Endothelial cell of umbilical vein (primary cell): ENCODE measurements around the gene LMNTD1. TPM values are rescaled to one million over a fixed set of nuclear protein-coding genes. Genes with fewer than 3 reads are reported as not detected.

Source experiments
- BruUV-seq: library from RNA; stranded (reverse); fragments of 400-500 nt; replicated peaks from 2 replicates; lab custom pipeline; 2021; lab: Mats Ljungman, UMichigan
- CTCF ChIA-PET: fragments of 300-600, 350-600 bp; sonication (Branson Sonifier 250); formaldehyde crosslinking; loops from one replicate; lab custom pipeline; 2021; ENCODE audit warnings: antibody characterized with exemption, inconsistent platforms; lab: Charles Lee
- POLR2A ChIA-PET: fragments of 300-600, 350-600 bp; sonication (Branson Sonifier 250); formaldehyde crosslinking; loops from one replicate; lab custom pipeline; 2021; ENCODE audit warnings: antibody characterized with exemption, inconsistent platforms; lab: Charles Lee
- DNase-seq: peaks from one replicate; pipeline ENCODE4 v3.0.0-alpha.2; 2011; ENCODE audit warnings: low read depth, low spot score
- FAIRE-seq: peaks from 2 replicates; lab custom pipeline; 2011; peaks lifted over from hg19 to GRCh38; lab: Jason Lieb, UNC
- H2AFZ ChIP-seq: 2 replicates; pipeline ENCODE4 v1.6.0; 2012; ENCODE audit warnings: low read depth, low read length, control low read depth, inconsistent platforms
- H3K27ac ChIP-seq: 2 replicates; pipeline ENCODE4 v1.5.1; 2011; ENCODE audit warnings: low read depth, mild to moderate bottlenecking, control low read depth, low read length, moderate library complexity; ENCODE audit not compliant: insufficient read depth
- H3K27me3 ChIP-seq, 2 experiments: 2 replicates each; pipeline versions ENCODE4 v1.6.0 to v1.6.1; 2011; ENCODE audit warnings: low read length in 2 of 2, mixed read lengths in 1 of 2; ENCODE audit not compliant: control insufficient read depth in 2 of 2, insufficient read depth in 2 of 2
- H3K36me3 ChIP-seq, 2 experiments: 2 replicates in 1 of 2; 3 replicates in 1 of 2; pipeline ENCODE4 v1.5.1; 2011; ENCODE audit warnings: low read length in 2 of 2, mild to moderate bottlenecking in 1 of 2, moderate library complexity in 1 of 2; ENCODE audit not compliant: control insufficient read depth in 2 of 2, insufficient read depth in 2 of 2; ENCODE audit errors: extremely low read depth in 1 of 2
- H3K4me1 ChIP-seq: 3 replicates; pipeline ENCODE4 v1.5.1; 2011; ENCODE audit warnings: mild to moderate bottlenecking, low read length; ENCODE audit not compliant: control insufficient read depth, insufficient read depth; ENCODE audit errors: extremely low read depth
- H3K4me2 ChIP-seq: 2 replicates; pipeline ENCODE4 v1.6.1; 2011; ENCODE audit warnings: low read length, control low read depth, mixed read lengths; ENCODE audit not compliant: insufficient read depth
- H3K4me3 ChIP-seq, 3 experiments: fragments of 200-600 bp in 1 of 3; sonication (generic), shearing (Covaris generic) in 1 of 3; replicated peaks in 1 of 3; 2 replicates each; pipeline ENCODE4 v1.5.1; 2011 to 2016; ENCODE audit warnings: control low read depth in 3 of 3, low read length in 3 of 3, mild to moderate bottlenecking in 2 of 3, inconsistent platforms in 1 of 3, low read depth in 1 of 3, moderate library complexity in 1 of 3; ENCODE audit not compliant: insufficient read depth in 1 of 3
- H3K79me2 ChIP-seq: 2 replicates; pipeline ENCODE4 v1.6.0; 2012; ENCODE audit warnings: low read length, inconsistent platforms; ENCODE audit not compliant: control insufficient read depth, insufficient read depth
- H3K9ac ChIP-seq: replicated peaks from 2 replicates; pipeline ENCODE3; 2011; ENCODE audit warnings: low read length, control low read depth; ENCODE audit not compliant: insufficient read depth; ENCODE audit errors: extremely low read depth
- H3K9me1 ChIP-seq: replicated peaks from 3 replicates; pipeline ENCODE4 v1.6.0; 2011; ENCODE audit warnings: mild to moderate bottlenecking, low read length; ENCODE audit not compliant: control insufficient read depth, insufficient read depth; ENCODE audit errors: extremely low read depth
- H3K9me3 ChIP-seq: replicated peaks from 2 replicates; pipeline ENCODE4 v1.5.1; 2012; ENCODE audit warnings: low read length, inconsistent platforms; ENCODE audit not compliant: control insufficient read depth, insufficient read depth
- H4K20me1 ChIP-seq: replicated peaks from 2 replicates; pipeline ENCODE3; 2011; ENCODE audit warnings: mild to moderate bottlenecking, low read length; ENCODE audit not compliant: control insufficient read depth, insufficient read depth; ENCODE audit errors: extremely low read depth
- EZH2 ChIP-seq: IDR thresholded peaks from 2 replicates; pipeline ENCODE4 v1.6.1; 2012; ENCODE audit warnings: borderline replicate concordance, low read depth, mild to moderate bottlenecking, moderate library complexity, low read length, inconsistent platforms; ENCODE audit not compliant: severe bottlenecking
- FOS ChIP-seq: IDR thresholded peaks from 2 replicates; pipeline ENCODE4 v1.6.1; 2011; ENCODE audit warnings: mild to moderate bottlenecking, low read length, moderate library complexity, borderline replicate concordance; ENCODE audit not compliant: insufficient read depth
- GATA2 ChIP-seq: IDR thresholded peaks from 2 replicates; pipeline ENCODE4 v1.7.0; 2011; ENCODE audit warnings: low read depth, mild to moderate bottlenecking, moderate library complexity, mixed read lengths, low read length; ENCODE audit not compliant: insufficient read length, insufficient read depth
- JUN ChIP-seq: IDR thresholded peaks from 2 replicates; pipeline ENCODE4 v1.6.1; 2011; ENCODE audit warnings: borderline replicate concordance, low read depth; ENCODE audit not compliant: insufficient read length, insufficient read depth
- MYC ChIP-seq: IDR thresholded peaks from one replicate; pipeline ENCODE4 v1.6.1; 2011; ENCODE audit warnings: mild to moderate bottlenecking, low read depth, low read length
- POLR2A ChIP-seq: IDR thresholded peaks from 2 replicates; pipeline ENCODE4 v1.6.1; 2012; ENCODE audit warnings: low read depth, mild to moderate bottlenecking, control low read depth, low read length
- POLR2AphosphoS5 ChIP-seq: IDR thresholded peaks from 2 replicates; pipeline ENCODE4 v1.6.1; 2012; ENCODE audit warnings: low read depth, mild to moderate bottlenecking, control low read depth, low read length, moderate library complexity; ENCODE audit not compliant: insufficient read depth
- dilution Hi-C: fragments of 300-500 bp; cut with MboI; formaldehyde crosslinking; loops from one replicate; pipeline ENCODE4 v1.15.0; 2019; ENCODE audit warnings: low sequenced_read_pairs; ENCODE audit not compliant: extremely low pct_ligation_motif_present
- intact Hi-C: fragments of 100-400 bp; cut with micrococcal nuclease; formaldehyde crosslinking; loops from one replicate; pipeline ENCODE4 v1.10.0; 2022
- polyA plus RNA-seq, 4 experiments: library from polyadenylated mRNA; depleted of rRNA in 3 of 4; stranded (reverse) in 3 of 4; unstranded in 1 of 4; fragments of >200 nt; gene quantifications; 2 replicates each; pipeline versions ENCODE4 v1.2.1 to v1.2.3, GENCODE V29; 2011 to 2012; ENCODE audit warnings: missing spikeins in 1 of 4
- total RNA-seq: library from RNA; stranded (reverse); gene quantifications from 2 replicates; pipeline ENCODE4 v1.2.3, GENCODE V29; 2021
- TF ChIP-seq, protein P1 (sequence below), 2 donors: IDR thresholded peaks; 1 replicate in 1 of 2; 2 replicates in 1 of 2; pipeline ENCODE4 v1.5.1; 2011; ENCODE audit warnings: low read length in 2 of 2, mild to moderate bottlenecking in 2 of 2, moderate library complexity in 2 of 2, control low read depth in 1 of 2, inconsistent platforms in 1 of 2, low read depth in 1 of 2; ENCODE audit not compliant: insufficient read depth in 1 of 2; ENCODE audit errors: extremely low read depth in 1 of 2
- TF ChIP-seq, protein P2 (sequence below): IDR thresholded peaks from 2 replicates; pipeline ENCODE4 v1.6.1; 2011; ENCODE audit not compliant: insufficient read depth, insufficient read length

The LMNTD1 gene
- total and polyA plus RNA-seq, 2 donors (not counting 3 experiments of a cell fraction or from before 2014, with no cell fraction given), result not detected

DNA sequence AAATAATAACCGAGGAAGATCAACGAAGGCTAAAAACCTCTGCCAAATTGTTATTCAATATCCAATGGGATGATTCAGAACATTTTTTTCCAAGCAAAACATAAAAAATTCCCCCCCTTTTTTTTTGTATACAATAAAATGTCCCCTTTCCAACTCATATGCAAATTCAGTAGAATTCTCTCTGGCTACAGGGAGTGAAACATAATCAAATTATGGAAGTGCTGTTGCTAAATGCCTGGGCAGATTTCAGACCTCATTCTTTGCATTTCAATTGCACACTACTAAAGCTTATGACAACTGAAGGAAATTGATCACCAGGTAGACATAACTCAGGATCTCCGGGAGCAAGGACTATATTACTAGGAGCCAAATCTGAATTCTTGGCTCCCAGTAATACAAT lies 51.0 kb downstream of the LMNTD1 start:
- no peak for DNase-seq
- CTCF ChIA-PET, result no interaction called here
- FAIRE-seq, result no peak

More for the DNA sequence above, 51.0 kb downstream of the LMNTD1 start:
- intact Hi-C loops (no loop called here), dilution Hi-C loops (no loop called here)
- Histone ChIP-seq H3K27ac (no peak overlapping the region), H3K4me2 (no peak overlapping the region), H3K9me3 (no peaks in the 10 kb centered on the region), H2AFZ (no peak overlapping the region), H3K9me1 (no peaks in the 10 kb centered on the region), H4K20me1 (no peaks in the 10 kb centered on the region), H3K4me1 (no peaks in the 10 kb centered on the region), H3K79me2 (no peaks in the 10 kb centered on the region), H3K9ac (no peak overlapping the region), H3K4me3 (no peak overlapping the region), H3K36me3 (no peaks in the 10 kb centered on the region), H3K27me3 (peaks cover 6 to 10% of the 10 kb centered on the region in 2 experiments)
- TF ChIP-seq MYC, result no peak
- no peak for TF ChIP-seq POLR2AphosphoS5
- TF ChIP-seq GATA2, result no peak
- TF ChIP-seq, protein P1, sequence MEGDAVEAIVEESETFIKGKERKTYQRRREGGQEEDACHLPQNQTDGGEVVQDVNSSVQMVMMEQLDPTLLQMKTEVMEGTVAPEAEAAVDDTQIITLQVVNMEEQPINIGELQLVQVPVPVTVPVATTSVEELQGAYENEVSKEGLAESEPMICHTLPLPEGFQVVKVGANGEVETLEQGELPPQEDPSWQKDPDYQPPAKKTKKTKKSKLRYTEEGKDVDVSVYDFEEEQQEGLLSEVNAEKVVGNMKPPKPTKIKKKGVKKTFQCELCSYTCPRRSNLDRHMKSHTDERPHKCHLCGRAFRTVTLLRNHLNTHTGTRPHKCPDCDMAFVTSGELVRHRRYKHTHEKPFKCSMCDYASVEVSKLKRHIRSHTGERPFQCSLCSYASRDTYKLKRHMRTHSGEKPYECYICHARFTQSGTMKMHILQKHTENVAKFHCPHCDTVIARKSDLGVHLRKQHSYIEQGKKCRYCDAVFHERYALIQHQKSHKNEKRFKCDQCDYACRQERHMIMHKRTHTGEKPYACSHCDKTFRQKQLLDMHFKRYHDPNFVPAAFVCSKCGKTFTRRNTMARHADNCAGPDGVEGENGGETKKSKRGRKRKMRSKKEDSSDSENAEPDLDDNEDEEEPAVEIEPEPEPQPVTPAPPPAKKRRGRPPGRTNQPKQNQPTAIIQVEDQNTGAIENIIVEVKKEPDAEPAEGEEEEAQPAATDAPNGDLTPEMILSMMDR (IDR thresholded peaks at IDR 0.05; ENCODE audit: extremely low read depth in 1 of 2, insufficient read depth in 1 of 2, low read depth in 1 of 2, low read length in 2 of 2), result no peak
- TF ChIP-seq EZH2, result no peak
- TF ChIP-seq, protein P2, sequence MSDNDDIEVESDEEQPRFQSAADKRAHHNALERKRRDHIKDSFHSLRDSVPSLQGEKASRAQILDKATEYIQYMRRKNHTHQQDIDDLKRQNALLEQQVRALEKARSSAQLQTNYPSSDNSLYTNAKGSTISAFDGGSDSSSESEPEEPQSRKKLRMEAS, result no peak
- TF ChIP-seq JUN, result no peak
- no peak for TF ChIP-seq FOS
- TF ChIP-seq POLR2A, result no peak
- no TSS peak for BruUV-seq
- POLR2A ChIA-PET, result no interaction called here
